Activated T-cell treated with anti-CD3 and anti-CD28 coated beads, Interleukin-2, amount 50 U/mL, for 24 hours (primary cell): Measurements from ENCODE around the gene POLK.
"Not testable (repeated sequence)": the region's sequence is repeated elsewhere in the genome, so short reads cannot be mapped to it uniquely, and the experiment has no call there.

Source experiments
- DNase-seq: peaks from one replicate; pipeline ENCODE4 v3.0.0-alpha.2; 2020
- H3K27ac Mint-ChIP-seq: 2 replicates; pipeline ENCODE4 v1.8.0; 2020; ENCODE audit warnings: mild to moderate bottlenecking, mixed read lengths
- H3K27me3 Mint-ChIP-seq: 2 replicates; pipeline ENCODE4 v1.8.0; 2020; ENCODE audit warnings: mixed read lengths
- H3K36me3 Mint-ChIP-seq: 2 replicates; pipeline ENCODE4 v1.8.0; 2020; ENCODE audit warnings: low read depth, mixed read lengths
- H3K4me1 Mint-ChIP-seq: 2 replicates; pipeline ENCODE4 v1.8.0; 2020; ENCODE audit warnings: low read depth, mixed read lengths
- H3K4me3 Mint-ChIP-seq: 2 replicates; pipeline ENCODE4 v1.8.0; 2020; ENCODE audit warnings: mild to moderate bottlenecking, moderate library complexity, mixed read lengths
- H3K9me3 Mint-ChIP-seq: 2 replicates; pipeline ENCODE4 v1.8.0; 2020; ENCODE audit warnings: mixed read lengths

The POLK gene

GRCh38 chr5:75522542-75522941 is 10.9 kb downstream of the POLK start:
- Mint-ChIP-seq H3K27me3 (no peaks in the 10 kb centered on the region), H3K36me3 (peaks cover 57% of the 10 kb centered on the region), H3K4me3 (no peak overlapping the region), H3K4me1 (peaks cover 78% of the 10 kb centered on the region), H3K9me3 (peaks cover 20% of the 10 kb centered on the region), H3K27ac (peak overlapping the region; percentile 90)
- DNase-seq, result no peak

- Mint-ChIP-seq H3K36me3 (peaks cover 54% of the 10 kb centered on the region), H3K27ac (peak overlapping the region; percentile 89), H3K9me3 (peaks cover 20% of the 10 kb centered on the region), H3K27me3 (no peaks in the 10 kb centered on the region), H3K4me1 (peaks cover 71% of the 10 kb centered on the region), H3K4me3 (peak overlapping the region; percentile 52)
- DNase-seq, result no peak
These were observed 11.6 kb downstream of the POLK start for GRCh38 chr5:75523275-75523674.

DNA sequence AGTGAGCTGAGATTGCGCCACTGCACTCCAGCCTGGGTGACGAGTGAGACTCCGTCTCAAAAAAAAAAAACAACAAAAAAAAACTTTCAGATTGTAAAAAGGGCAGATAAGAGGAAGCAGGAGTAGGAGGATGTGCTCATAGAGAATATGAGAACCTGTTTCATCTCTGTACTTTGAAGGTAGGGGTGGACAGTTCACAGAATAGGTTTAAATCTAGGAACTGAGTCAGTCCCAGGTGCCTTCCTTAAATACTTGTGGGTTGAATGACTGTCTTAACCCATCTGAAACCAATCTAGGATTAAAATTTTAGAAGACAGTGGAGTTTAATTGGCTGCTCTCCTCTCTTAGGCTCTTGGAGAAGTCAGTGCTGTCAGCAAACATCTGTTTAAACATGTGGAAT is 12.4 kb downstream of the POLK start:
- peak overlapping the region; percentile 52 for H3K4me3 Mint-ChIP-seq
- no peaks in the 10 kb centered on the region for H3K27me3 Mint-ChIP-seq
- H3K27ac Mint-ChIP-seq, result peak overlapping the region; percentile 89
- DNase-seq, result no peak
- H3K9me3 Mint-ChIP-seq, result peaks cover 20% of the 10 kb centered on the region
- H3K36me3 Mint-ChIP-seq, result peaks cover 54% of the 10 kb centered on the region
- peaks cover 69% of the 10 kb centered on the region for H3K4me1 Mint-ChIP-seq

DNA sequence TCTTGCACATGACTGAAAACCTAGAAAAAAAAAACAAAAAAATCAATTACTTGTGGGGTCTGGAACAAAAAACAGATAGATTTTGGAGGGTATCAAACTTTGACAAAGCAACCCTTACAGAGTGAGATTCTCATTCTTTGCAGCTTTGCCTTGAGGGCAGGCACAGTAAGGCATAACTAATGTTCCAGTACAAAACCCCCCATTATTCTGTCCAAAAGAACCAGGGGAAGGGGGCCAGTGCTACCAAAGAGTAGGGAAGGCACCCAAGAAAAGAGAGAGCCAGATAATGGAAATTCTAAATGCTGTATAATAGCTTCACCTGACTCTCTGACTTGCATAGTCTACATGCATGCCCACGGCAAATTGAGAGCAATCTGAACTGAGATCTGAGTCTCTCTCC is 12.9 kb downstream of the POLK start:
- H3K27me3 Mint-ChIP-seq, result no peaks in the 10 kb centered on the region
- H3K27ac Mint-ChIP-seq, result peak overlapping the region; percentile 89
- H3K4me1 Mint-ChIP-seq, result peaks cover 66% of the 10 kb centered on the region
- H3K4me3 Mint-ChIP-seq, result no peak overlapping the region
- DNase-seq, result no peak
- peaks cover 51% of the 10 kb centered on the region for H3K36me3 Mint-ChIP-seq
- H3K9me3 Mint-ChIP-seq, result peaks cover 17% of the 10 kb centered on the region

DNA sequence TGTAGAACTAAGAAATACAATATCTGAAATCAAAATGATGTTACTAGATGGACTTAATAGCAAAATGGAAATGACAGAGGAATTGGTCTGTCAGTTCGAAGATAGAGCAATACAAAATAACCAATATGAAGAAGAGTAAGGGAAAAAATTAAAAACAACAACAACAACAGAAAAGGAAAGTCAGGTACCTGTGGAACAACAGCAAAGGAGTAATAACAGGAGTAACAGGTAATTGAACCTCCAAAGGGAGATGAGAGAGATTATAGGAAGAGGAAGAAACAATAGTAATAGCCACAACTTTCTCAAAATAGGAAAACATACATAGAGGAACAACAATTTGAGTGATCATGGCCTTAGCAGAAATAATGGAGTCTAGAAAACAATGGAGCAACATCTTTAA is 13.7 kb downstream of the POLK start:
- DNase-seq, result no peak
- Mint-ChIP-seq H3K9me3 (peaks cover 16% of the 10 kb centered on the region), H3K36me3 (peaks cover 46% of the 10 kb centered on the region), H3K27ac (peak overlapping the region; percentile 89), H3K27me3 (no peaks in the 10 kb centered on the region), H3K4me1 (peaks cover 64% of the 10 kb centered on the region), H3K4me3 (no peak overlapping the region)

DNA sequence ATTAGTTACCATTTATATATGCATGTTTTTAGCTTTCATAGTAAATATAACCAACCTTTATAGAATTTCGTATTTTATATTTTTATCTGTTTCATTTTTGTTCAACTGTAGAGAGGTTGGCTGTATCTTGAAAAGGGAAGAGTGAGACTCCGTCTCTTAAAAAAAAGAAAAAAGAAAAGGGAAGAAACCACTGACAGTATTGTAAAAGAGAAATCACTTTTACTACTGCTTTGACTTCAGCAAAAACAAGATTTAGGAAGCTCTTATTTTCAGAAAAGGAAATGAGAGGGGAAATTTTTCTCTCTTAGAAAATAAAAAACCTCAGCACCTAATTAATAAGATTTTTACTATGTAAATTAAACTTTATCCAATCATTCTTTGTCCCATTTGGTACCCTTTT is 14.4 kb downstream of the POLK start:
- peak overlapping the region; percentile 89 for H3K27ac Mint-ChIP-seq
- H3K4me1 Mint-ChIP-seq, result peaks cover 61% of the 10 kb centered on the region
- H3K36me3 Mint-ChIP-seq, result peaks cover 39% of the 10 kb centered on the region

GRCh38 chr5:75529185-75529584 is 17.5 kb downstream of the POLK start:
- H3K4me3 Mint-ChIP-seq, result no peak overlapping the region
- peaks cover 46% of the 10 kb centered on the region for H3K36me3 Mint-ChIP-seq
- peaks cover 39% of the 10 kb centered on the region for H3K4me1 Mint-ChIP-seq
- peaks cover 9% of the 10 kb centered on the region for H3K9me3 Mint-ChIP-seq
- no peak for DNase-seq
- H3K27me3 Mint-ChIP-seq, result no peaks in the 10 kb centered on the region
- no peak overlapping the region for H3K27ac Mint-ChIP-seq

More for the DNA sequence above, 14.4 kb downstream of the POLK start:
- DNase-seq, result no peak
- no peaks in the 10 kb centered on the region for H3K27me3 Mint-ChIP-seq
- no peak overlapping the region for H3K4me3 Mint-ChIP-seq
- H3K9me3 Mint-ChIP-seq, result peaks cover 10% of the 10 kb centered on the region

DNA sequence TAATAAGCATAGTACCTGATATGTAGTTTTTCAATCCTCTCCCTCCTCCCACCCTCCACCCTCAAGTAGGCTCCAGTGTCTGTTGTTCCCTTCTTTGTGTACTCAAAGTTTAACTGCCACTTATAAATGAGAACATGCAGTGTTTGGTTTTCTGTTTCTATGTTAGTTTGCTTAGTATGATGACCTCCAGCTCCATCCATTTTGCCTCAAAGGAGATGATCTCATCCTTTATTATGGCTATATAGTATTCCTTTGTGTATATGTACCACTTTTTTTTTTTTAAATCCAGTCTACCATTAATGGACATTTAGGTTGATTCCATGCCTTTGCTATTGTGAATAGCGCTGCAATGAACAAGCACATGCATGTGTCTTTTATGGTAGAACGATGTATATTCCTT is 20.5 kb downstream of the POLK start:
- no peak overlapping the region for H3K4me3 Mint-ChIP-seq
- peaks cover 35% of the 10 kb centered on the region for H3K4me1 Mint-ChIP-seq
- peaks cover 65% of the 10 kb centered on the region for H3K36me3 Mint-ChIP-seq
- DNase-seq, result no peak
- H3K27me3 Mint-ChIP-seq, result no peaks in the 10 kb centered on the region
- peaks cover 18% of the 10 kb centered on the region for H3K9me3 Mint-ChIP-seq
- H3K27ac Mint-ChIP-seq, result no peak overlapping the region

GRCh38 chr5:75533716-75534115 is 22.0 kb downstream of the POLK start:
- Mint-ChIP-seq H3K4me1 (peaks cover 35% of the 10 kb centered on the region), H3K36me3 (peaks cover 63% of the 10 kb centered on the region), H3K9me3 (peaks cover 18% of the 10 kb centered on the region)
- H3K27me3 Mint-ChIP-seq, H3K4me3 Mint-ChIP-seq, DNase-seq, H3K27ac Mint-ChIP-seq: not testable (repeated sequence)

- no peak overlapping the region for H3K27ac Mint-ChIP-seq
- H3K27me3 Mint-ChIP-seq, result no peaks in the 10 kb centered on the region
- no peak for DNase-seq
- peaks cover 64% of the 10 kb centered on the region for H3K36me3 Mint-ChIP-seq
- peaks cover 18% of the 10 kb centered on the region for H3K9me3 Mint-ChIP-seq
- peaks cover 30% of the 10 kb centered on the region for H3K4me1 Mint-ChIP-seq
- no peak overlapping the region for H3K4me3 Mint-ChIP-seq
These were observed 23.0 kb downstream of the POLK start for GRCh38 chr5:75534734-75535133.

GRCh38 chr5:75536147-75536546 is 24.5 kb downstream of the POLK start:
- H3K27me3 Mint-ChIP-seq, result no peaks in the 10 kb centered on the region
- H3K36me3 Mint-ChIP-seq, result peaks cover 75% of the 10 kb centered on the region
- peaks cover 18% of the 10 kb centered on the region for H3K9me3 Mint-ChIP-seq
- no peak overlapping the region for H3K4me3 Mint-ChIP-seq
- peak overlapping the region; percentile 31 for H3K27ac Mint-ChIP-seq
- peaks cover 30% of the 10 kb centered on the region for H3K4me1 Mint-ChIP-seq
- no peak for DNase-seq

DNA sequence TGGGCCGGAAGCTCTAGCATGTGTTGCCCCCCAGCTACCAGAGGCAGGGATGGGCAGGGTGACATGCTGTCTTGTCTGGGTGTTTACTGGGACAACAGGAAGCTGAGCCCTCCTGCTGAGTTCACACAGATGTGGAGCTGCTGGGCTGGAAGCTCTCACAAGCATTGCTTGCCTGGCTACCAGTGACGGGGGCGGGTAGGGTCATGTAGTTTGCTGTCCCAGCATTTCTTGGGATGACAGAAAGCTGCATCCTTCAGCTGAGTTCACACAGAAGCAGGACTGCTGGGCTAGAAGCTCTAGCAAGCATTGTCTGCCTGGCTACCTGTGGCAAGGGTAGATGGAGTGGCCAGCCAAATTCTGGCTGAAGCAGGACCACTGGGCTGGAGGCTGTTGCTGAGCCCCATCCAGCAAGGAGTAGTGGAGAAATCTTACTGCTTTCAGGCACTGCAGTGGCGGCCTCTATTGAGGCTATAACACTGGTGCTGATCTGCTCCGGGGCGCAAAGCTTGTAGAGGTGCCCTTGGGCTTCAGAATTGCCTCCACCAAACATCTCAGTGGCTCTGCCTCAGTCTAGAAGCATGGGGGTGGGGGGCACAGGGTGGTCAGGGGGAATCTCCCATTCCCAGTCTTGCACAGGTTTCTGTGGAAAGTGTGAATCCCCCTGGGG is 25.1 kb downstream of the POLK start:
- peaks cover 30% of the 10 kb centered on the region for H3K4me1 Mint-ChIP-seq
- H3K27ac Mint-ChIP-seq, result no peak overlapping the region
- H3K9me3 Mint-ChIP-seq, result peaks cover 18% of the 10 kb centered on the region
- no peak for DNase-seq
- H3K27me3 Mint-ChIP-seq, result no peaks in the 10 kb centered on the region
- peaks cover 76% of the 10 kb centered on the region for H3K36me3 Mint-ChIP-seq
- no peak overlapping the region for H3K4me3 Mint-ChIP-seq

- Mint-ChIP-seq H3K27me3 (no peaks in the 10 kb centered on the region), H3K4me3 (no peak overlapping the region), H3K36me3 (peaks cover 64% of the 10 kb centered on the region), H3K9me3 (peaks cover 13% of the 10 kb centered on the region), H3K4me1 (peaks cover 31% of the 10 kb centered on the region), H3K27ac (no peak overlapping the region)
- DNase-seq, result no peak
These were observed 26.5 kb downstream of the POLK start for GRCh38 chr5:75538211-75538610.

DNA sequence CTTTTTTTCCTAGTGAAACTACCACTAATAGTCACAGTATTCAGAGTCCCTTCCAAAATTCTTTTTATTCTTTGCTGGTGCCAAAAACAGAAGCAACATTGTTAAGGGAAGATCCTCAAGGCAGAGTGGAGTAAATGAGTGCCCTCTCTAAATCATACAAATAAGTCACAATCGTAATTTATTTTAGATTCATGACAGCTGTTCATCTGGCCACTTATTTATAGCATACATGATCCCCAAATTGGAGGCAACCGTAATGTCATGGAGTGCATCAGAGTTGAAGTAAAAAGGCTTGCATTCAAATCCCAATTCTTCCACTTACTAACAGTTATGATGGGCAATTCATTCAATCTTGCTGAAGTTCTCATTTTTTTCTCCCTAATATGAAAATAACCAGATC is 33.4 kb downstream of the POLK start:
- no peaks in the 10 kb centered on the region for H3K27me3 Mint-ChIP-seq
- DNase-seq, result no peak
- no peak overlapping the region for H3K4me3 Mint-ChIP-seq
- peaks cover 48% of the 10 kb centered on the region for H3K36me3 Mint-ChIP-seq
- H3K27ac Mint-ChIP-seq, result no peak overlapping the region
- peaks cover 10% of the 10 kb centered on the region for H3K4me1 Mint-ChIP-seq
- no peaks in the 10 kb centered on the region for H3K9me3 Mint-ChIP-seq

DNA sequence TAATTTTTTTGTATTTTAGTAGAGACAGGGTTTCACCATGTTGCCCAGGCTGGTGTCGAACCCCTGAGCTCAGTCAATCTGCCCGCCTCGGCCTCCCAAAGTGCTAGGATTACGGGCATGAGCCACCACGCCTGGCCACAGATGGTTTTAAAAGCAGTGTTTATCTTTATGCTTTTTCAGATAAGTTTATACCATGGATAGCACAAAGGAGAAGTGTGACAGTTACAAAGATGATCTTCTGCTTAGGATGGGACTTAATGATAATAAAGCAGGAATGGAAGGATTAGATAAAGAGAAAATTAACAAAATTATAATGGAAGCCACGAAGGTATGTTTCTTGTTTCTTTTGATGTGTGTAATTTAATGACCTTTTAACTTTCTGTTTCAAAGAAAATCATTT is 35.1 kb downstream of the POLK start:
- Mint-ChIP-seq H3K36me3 (peaks cover 47% of the 10 kb centered on the region), H3K27ac (no peak overlapping the region), H3K27me3 (no peaks in the 10 kb centered on the region), H3K9me3 (no peaks in the 10 kb centered on the region), H3K4me3 (no peak overlapping the region), H3K4me1 (peaks cover 7% of the 10 kb centered on the region)
- no peak for DNase-seq

DNA sequence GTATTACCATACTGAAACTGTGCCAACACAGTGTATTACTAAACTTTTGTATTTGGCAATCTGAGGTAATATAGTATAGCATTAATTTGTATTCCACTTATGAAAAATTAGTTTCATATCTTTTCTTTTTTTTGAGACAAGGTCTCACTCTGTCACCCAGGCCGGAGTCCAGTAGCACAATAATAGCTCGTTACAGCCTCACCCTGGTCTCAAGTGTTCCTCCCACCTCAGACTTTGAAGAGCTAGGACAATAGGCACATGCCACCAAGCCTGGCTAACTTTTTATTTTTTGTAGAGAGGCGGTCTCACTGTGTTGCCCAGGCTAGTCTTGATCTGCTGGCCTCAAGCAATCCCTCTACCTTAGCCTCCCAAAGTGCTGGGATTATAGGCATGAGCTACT is 36.1 kb downstream of the POLK start:
- Mint-ChIP-seq H3K36me3 (peaks cover 57% of the 10 kb centered on the region), H3K9me3 (no peaks in the 10 kb centered on the region), H3K4me1 (peaks cover 7% of the 10 kb centered on the region), H3K27me3 (no peaks in the 10 kb centered on the region), H3K4me3 (no peak overlapping the region), H3K27ac (no peak overlapping the region)
- DNase-seq, result no peak
